ENCODE measurements around the gene HOXB7.

HOXB7 gene

GRCh38 chr17:48630009-48630924 is 19.4 kb upstream of the HOXB7 start:
- H3K9me3 Mint-ChIP-seq: no peaks in the 10 kb centered on the region

GRCh38 chr17:48629411-48629759 is 18.6 kb upstream of the HOXB7 start:
- DNase-seq: no peak
- H3K27me3 Mint-ChIP-seq: peaks cover 88% of the 10 kb centered on the region
- H3K36me3 Mint-ChIP-seq (ENCODE audit: low read depth): no peaks in the 10 kb centered on the region
- peaks cover 17% of the 10 kb centered on the region for H3K4me1 Mint-ChIP-seq (ENCODE audit: low read depth)
- no peak overlapping the region for H3K27ac Mint-ChIP-seq
- H3K9me3 Mint-ChIP-seq: no peaks in the 10 kb centered on the region
- H3K4me3 Mint-ChIP-seq: no peak overlapping the region

More at GRCh38 chr17:48630009-48630924, 19.4 kb upstream of the HOXB7 start:
- no peak overlapping the region for H3K27ac Mint-ChIP-seq
- peaks cover 93% of the 10 kb centered on the region for H3K27me3 Mint-ChIP-seq
- H3K4me1 Mint-ChIP-seq (ENCODE audit: low read depth): peaks cover 19% of the 10 kb centered on the region
- DNase-seq: no peak
- no peak overlapping the region for H3K4me3 Mint-ChIP-seq
- H3K36me3 Mint-ChIP-seq (ENCODE audit: low read depth): no peaks in the 10 kb centered on the region

GRCh38 chr17:48628649-48629410 is 18.0 kb upstream of the HOXB7 start:
- no peak for DNase-seq
- H3K27ac Mint-ChIP-seq: no peak overlapping the region
- H3K36me3 Mint-ChIP-seq (ENCODE audit: low read depth): no peaks in the 10 kb centered on the region
- peaks cover 88% of the 10 kb centered on the region for H3K27me3 Mint-ChIP-seq
- H3K9me3 Mint-ChIP-seq: no peaks in the 10 kb centered on the region
- H3K4me1 Mint-ChIP-seq (ENCODE audit: low read depth): peaks cover 15% of the 10 kb centered on the region
- H3K4me3 Mint-ChIP-seq: no peak overlapping the region

GRCh38 chr17:48627623-48628521 is 17.1 kb upstream of the HOXB7 start:
- H3K9me3 Mint-ChIP-seq: no peaks in the 10 kb centered on the region
- peaks cover 90% of the 10 kb centered on the region for H3K27me3 Mint-ChIP-seq
- H3K27ac Mint-ChIP-seq: no peak overlapping the region
- DNase-seq: no peak
- peaks cover 12% of the 10 kb centered on the region for H3K4me1 Mint-ChIP-seq (ENCODE audit: low read depth)
- H3K4me3 Mint-ChIP-seq: no peak overlapping the region
- no peaks in the 10 kb centered on the region for H3K36me3 Mint-ChIP-seq (ENCODE audit: low read depth)

GRCh38 chr17:48627118-48627597 is 16.3 kb upstream of the HOXB7 start:
- DNase-seq: no peak
- Mint-ChIP-seq H3K27ac (peak overlapping the region; percentile 13), H3K4me3 (peak overlapping the region; percentile 80), H3K27me3 (peaks cover 90% of the 10 kb centered on the region), H3K4me1 (ENCODE audit: low read depth) (peaks cover 10% of the 10 kb centered on the region), H3K36me3 (ENCODE audit: low read depth) (no peaks in the 10 kb centered on the region), H3K9me3 (no peaks in the 10 kb centered on the region)

GRCh38 chr17:48626245-48627117 is 15.7 kb upstream of the HOXB7 start, which contains the start of gene HOXB9:
TSS of gene HOXB9 (minus strand) at chr17:48626358. CDS start at chr17:48626269, 89 bp downstream.
- Mint-ChIP-seq H3K27ac (peak within 1 kb of the TSS; percentile 85), H3K4me3 (peak within 1 kb of the TSS; percentile 80), H3K27me3 (peaks cover 90% of the 10 kb centered on the region), H3K9me3 (no peaks in the 10 kb centered on the region), H3K36me3 (ENCODE audit: low read depth) (no peaks in the 10 kb centered on the region), H3K4me1 (ENCODE audit: low read depth) (peaks cover 10% of the 10 kb centered on the region)
- DNase-seq: peak; percentile 75

GRCh38 chr17:48625495-48626244 is 14.9 kb upstream of the HOXB7 start:
- H3K27me3 Mint-ChIP-seq: peaks cover 90% of the 10 kb centered on the region
- peak; percentile 77 for DNase-seq
- peaks cover 10% of the 10 kb centered on the region for H3K4me1 Mint-ChIP-seq (ENCODE audit: low read depth)
- H3K36me3 Mint-ChIP-seq (ENCODE audit: low read depth): no peaks in the 10 kb centered on the region
- H3K4me3 Mint-ChIP-seq: peak overlapping the region; percentile 80
- H3K27ac Mint-ChIP-seq: no peak overlapping the region
- H3K9me3 Mint-ChIP-seq: no peaks in the 10 kb centered on the region

GRCh38 chr17:48624544-48625494 is 14.0 kb upstream of the HOXB7 start:
- peak overlapping the region; percentile 80 for H3K4me3 Mint-ChIP-seq
- H3K36me3 Mint-ChIP-seq (ENCODE audit: low read depth): no peaks in the 10 kb centered on the region

GRCh38 chr17:48624118-48624517 is 13.3 kb upstream of the HOXB7 start:
- Mint-ChIP-seq H3K4me1 (ENCODE audit: low read depth) (peaks cover 14% of the 10 kb centered on the region), H3K4me3 (no peak overlapping the region), H3K27me3 (peaks cover 89% of the 10 kb centered on the region), H3K36me3 (ENCODE audit: low read depth) (no peaks in the 10 kb centered on the region), H3K9me3 (no peaks in the 10 kb centered on the region), H3K27ac (no peak overlapping the region)
- no peak for DNase-seq

More at GRCh38 chr17:48624544-48625494, 14.0 kb upstream of the HOXB7 start:
- Mint-ChIP-seq H3K4me1 (ENCODE audit: low read depth) (peaks cover 10% of the 10 kb centered on the region), H3K27ac (no peak overlapping the region), H3K9me3 (no peaks in the 10 kb centered on the region), H3K27me3 (peaks cover 90% of the 10 kb centered on the region)
- DNase-seq: peak; percentile 61

GRCh38 chr17:48623583-48623982 is 12.8 kb upstream of the HOXB7 start:
- Mint-ChIP-seq H3K4me1 (ENCODE audit: low read depth) (peaks cover 17% of the 10 kb centered on the region), H3K27me3 (peaks cover 89% of the 10 kb centered on the region), H3K9me3 (no peaks in the 10 kb centered on the region), H3K27ac (no peak overlapping the region), H3K36me3 (ENCODE audit: low read depth) (no peaks in the 10 kb centered on the region), H3K4me3 (no peak overlapping the region)
- no peak for DNase-seq

- Mint-ChIP-seq H3K4me1 (ENCODE audit: low read depth) (peaks cover 23% of the 10 kb centered on the region), H3K4me3 (no peak overlapping the region), H3K27ac (no peak overlapping the region), H3K36me3 (ENCODE audit: low read depth) (no peaks in the 10 kb centered on the region), H3K27me3 (peaks cover 89% of the 10 kb centered on the region), H3K9me3 (no peaks in the 10 kb centered on the region)
- DNase-seq: no peak
Measured at GRCh38 chr17:48622857-48623256, 12.0 kb upstream of the HOXB7 start.

All from activated T-cell treated with anti-CD3 and anti-CD28 coated beads, Interleukin-2, amount 50 U/mL, for 24 hours (primary cell).